WTC11 (cell line): ENCODE data around the gene LBHD2. TPM values are rescaled to one million over a fixed set of nuclear protein-coding genes. Genes with fewer than 3 reads are reported as not detected.

ENCODE experiments used
- ATAC-seq: fragments of 200-7000 bp; cut with Tn5 transposase; 2 replicates; pipeline ENCODE4 v1.10.0; 2021; ENCODE audit warnings: mild to moderate bottlenecking, moderate library complexity
- CTCF ChIA-PET: fragments of 300-600 bp; sonication (Branson Sonifier 250); formaldehyde crosslinking; loops from one replicate; lab custom pipeline; 2021; ENCODE audit warnings: antibody characterized with exemption; lab: Charles Lee
- POLR2A ChIA-PET: fragments of 350-600 bp; sonication (Branson Sonifier 250); formaldehyde crosslinking; loops from one replicate; lab custom pipeline; 2021; ENCODE audit warnings: antibody characterized with exemption; lab: Charles Lee
- DNase-seq: peaks from one replicate; pipeline ENCODE4 v3.0.0; 2021; ENCODE audit warnings: low spot score
- H3K27ac Mint-ChIP-seq: 2 replicates; pipeline ENCODE4 v1.8.0; 2021; ENCODE audit warnings: mixed read lengths
- H3K27me3 Mint-ChIP-seq: 2 replicates; pipeline ENCODE4 v1.8.0; 2021; ENCODE audit warnings: low read depth, mild to moderate bottlenecking, moderate library complexity, mixed read lengths
- H3K36me3 Mint-ChIP-seq: 2 replicates; pipeline ENCODE4 v1.8.0; 2021; ENCODE audit warnings: mixed read lengths
- H3K4me1 Mint-ChIP-seq: 2 replicates; pipeline ENCODE4 v1.8.0; 2022; ENCODE audit warnings: mixed read lengths
- H3K4me3 Mint-ChIP-seq: 2 replicates; pipeline ENCODE4 v1.8.0; 2021; ENCODE audit warnings: mild to moderate bottlenecking, moderate library complexity, mixed read lengths
- H3K9me3 Mint-ChIP-seq: 2 replicates; pipeline ENCODE4 v1.8.0; 2021; ENCODE audit warnings: mixed read lengths
- ELF4 ChIP-seq: sonication (generic); formaldehyde crosslinking; IDR thresholded peaks from 2 replicates; pipeline ENCODE4 v1.8.1; 2022; ENCODE audit warnings: low read depth, mild to moderate bottlenecking, moderate library complexity, missing genetic modification reagents
- ETV6 ChIP-seq: sonication (generic); formaldehyde crosslinking; IDR thresholded peaks from 2 replicates; pipeline ENCODE4 v1.8.1; 2022; ENCODE audit warnings: mild to moderate bottlenecking, missing genetic modification reagents
- FOXP1 ChIP-seq: sonication (generic); formaldehyde crosslinking; IDR thresholded peaks from 2 replicates; pipeline ENCODE4 v1.8.0; 2022; ENCODE audit warnings: missing genetic modification reagents, mild to moderate bottlenecking, moderate library complexity, borderline replicate concordance
- JUN ChIP-seq: sonication (generic); formaldehyde crosslinking; IDR thresholded peaks from 2 replicates; pipeline ENCODE4 v1.8.0; 2023; ENCODE audit warnings: mild to moderate bottlenecking, missing genetic modification reagents
- NFE2L1 ChIP-seq: sonication (generic); formaldehyde crosslinking; IDR thresholded peaks from 2 replicates; pipeline ENCODE4 v1.8.1; 2023; ENCODE audit warnings: missing genetic modification reagents
- NR1H2 ChIP-seq: sonication (generic); formaldehyde crosslinking; IDR thresholded peaks from 2 replicates; pipeline ENCODE4 v1.9.0; 2021; ENCODE audit warnings: mild to moderate bottlenecking, moderate library complexity, missing genetic modification reagents
- NR3C1 ChIP-seq: sonication (generic); formaldehyde crosslinking; conservative IDR thresholded peaks from 2 replicates; pipeline ENCODE4 v1.8.1; 2023; ENCODE audit warnings: low read depth, mild to moderate bottlenecking, missing genetic modification reagents
- SMAD3 ChIP-seq: sonication (generic); formaldehyde crosslinking; IDR thresholded peaks from 2 replicates; pipeline ENCODE4 v1.8.0; 2022; ENCODE audit warnings: missing genetic modification reagents, mild to moderate bottlenecking, borderline replicate concordance
- SP1 ChIP-seq: sonication (generic); formaldehyde crosslinking; conservative IDR thresholded peaks from 2 replicates; pipeline ENCODE4 v1.8.1; 2022; ENCODE audit warnings: missing genetic modification reagents
- TCF7 ChIP-seq: sonication (generic); formaldehyde crosslinking; IDR thresholded peaks from 2 replicates; pipeline ENCODE4 v1.8.0; 2022; ENCODE audit warnings: mild to moderate bottlenecking, low read depth, missing genetic modification reagents, moderate library complexity
- TEAD1 ChIP-seq: sonication (generic); formaldehyde crosslinking; IDR thresholded peaks from 2 replicates; pipeline ENCODE4 v1.8.0; 2022; ENCODE audit warnings: mild to moderate bottlenecking, missing genetic modification reagents
- TP53 ChIP-seq: sonication (generic); formaldehyde crosslinking; IDR thresholded peaks from 2 replicates; pipeline ENCODE4 v1.8.1; 2023; ENCODE audit warnings: mild to moderate bottlenecking, missing genetic modification reagents
- ZBTB21 ChIP-seq: sonication (generic); formaldehyde crosslinking; IDR thresholded peaks from 2 replicates; pipeline ENCODE4 v1.8.1; 2023; ENCODE audit warnings: mild to moderate bottlenecking, missing genetic modification reagents, borderline replicate concordance
- ZNF219 ChIP-seq: sonication (generic); formaldehyde crosslinking; IDR thresholded peaks from 2 replicates; pipeline ENCODE4 v1.8.0; 2023; ENCODE audit warnings: missing genetic modification reagents, mild to moderate bottlenecking, borderline replicate concordance
- ZNF317 ChIP-seq: sonication (generic); formaldehyde crosslinking; IDR thresholded peaks from 2 replicates; pipeline ENCODE4 v1.8.1; 2023; ENCODE audit warnings: low read depth, mild to moderate bottlenecking, moderate library complexity, missing genetic modification reagents, borderline replicate concordance
- ZNF416 ChIP-seq: fragments of 250-450 bp; sonication (Bioruptor Pico); IDR thresholded peaks from 2 replicates; pipeline ENCODE4 v1.9.0; 2021; ENCODE audit warnings: mild to moderate bottlenecking, inconsistent platforms
- ZNF423 ChIP-seq: fragments of 250-450 bp; sonication (Bioruptor Pico); IDR thresholded peaks from 2 replicates; pipeline ENCODE4 v2.1.2; 2022; ENCODE audit warnings: mild to moderate bottlenecking, moderate library complexity
- total RNA-seq: library from RNA; stranded (reverse); gene quantifications from 3 replicates; pipeline ENCODE4 v1.2.3, GENCODE V29; 2021
- TF ChIP-seq, protein P1 (sequence below): sonication (generic); formaldehyde crosslinking; IDR thresholded peaks from 2 replicates; pipeline ENCODE4 v1.8.0; 2022; ENCODE audit warnings: missing genetic modification reagents
- TF ChIP-seq, protein P2 (sequence below): sonication (generic); formaldehyde crosslinking; IDR thresholded peaks from 2 replicates; pipeline ENCODE4 v1.8.0; 2022; ENCODE audit warnings: mild to moderate bottlenecking, missing genetic modification reagents
- TF ChIP-seq, protein P3 (sequence below): sonication (generic); formaldehyde crosslinking; IDR thresholded peaks from 2 replicates; pipeline ENCODE4 v1.8.1; 2023; ENCODE audit warnings: mild to moderate bottlenecking, missing genetic modification reagents
- TF ChIP-seq, protein P4 (sequence below): sonication (generic); formaldehyde crosslinking; IDR thresholded peaks from 2 replicates; pipeline ENCODE4 v1.8.1; 2023; ENCODE audit warnings: mild to moderate bottlenecking, missing genetic modification reagents
- TF ChIP-seq, protein P5 (sequence below): sonication (generic); formaldehyde crosslinking; IDR thresholded peaks from 2 replicates; pipeline ENCODE4 v1.8.0; 2022; ENCODE audit warnings: mild to moderate bottlenecking, missing genetic modification reagents
- TF ChIP-seq, protein P6 (sequence below): sonication (generic); formaldehyde crosslinking; IDR thresholded peaks from 2 replicates; pipeline ENCODE4 v1.8.0; 2022; ENCODE audit warnings: mild to moderate bottlenecking, missing genetic modification reagents

Gene LBHD2
- total RNA-seq, 1 experiment from 2014 or later: not detected

DNA sequence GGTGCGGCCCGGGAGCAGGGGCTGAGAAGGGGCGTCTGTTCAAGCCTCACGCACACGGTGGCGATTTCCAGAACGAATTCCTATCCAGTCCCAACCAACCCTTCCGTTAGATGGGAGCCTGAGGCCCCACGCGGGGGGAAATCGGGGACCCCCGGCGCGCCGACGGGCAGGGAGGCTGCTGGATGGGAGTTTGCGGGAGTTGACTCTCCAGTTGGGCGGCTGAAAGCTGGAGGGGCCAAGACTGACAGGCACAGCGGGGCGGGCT, 20.3 kb downstream of the LBHD2 start:
- Mint-ChIP-seq H3K4me3 (no peak overlapping the region), H3K36me3 (no peaks in the 10 kb centered on the region), H3K27ac (no peak overlapping the region), H3K4me1 (peaks cover 24% of the 10 kb centered on the region), H3K27me3 (peaks cover 54% of the 10 kb centered on the region), H3K9me3 (no peaks in the 10 kb centered on the region)
- DNase-seq (no peak), ATAC-seq (no peak)
- CTCF ChIA-PET: interaction anchor here (0.5 to 6.3 kb wide), 74 partner anchors 9 to 441 kb away, joined by 3 to 199 read pairs (median 5); partner anchors contain the start of genes CDC42BPB, CKB, EIF5 and EXOC3L4
- POLR2A ChIA-PET: interaction anchor here (1.5 kb wide), 1 partner anchor 82 kb away, joined by 4 read pairs; no protein-coding TSS in a partner anchor
- TF ChIP-seq ZBTB21 (no peak), TCF7 (0 out of 2 replicates have a peak, but pooled peaks have one; percentile 7), TP53 (CRISPR knock-in tag) (no peak)

DNA sequence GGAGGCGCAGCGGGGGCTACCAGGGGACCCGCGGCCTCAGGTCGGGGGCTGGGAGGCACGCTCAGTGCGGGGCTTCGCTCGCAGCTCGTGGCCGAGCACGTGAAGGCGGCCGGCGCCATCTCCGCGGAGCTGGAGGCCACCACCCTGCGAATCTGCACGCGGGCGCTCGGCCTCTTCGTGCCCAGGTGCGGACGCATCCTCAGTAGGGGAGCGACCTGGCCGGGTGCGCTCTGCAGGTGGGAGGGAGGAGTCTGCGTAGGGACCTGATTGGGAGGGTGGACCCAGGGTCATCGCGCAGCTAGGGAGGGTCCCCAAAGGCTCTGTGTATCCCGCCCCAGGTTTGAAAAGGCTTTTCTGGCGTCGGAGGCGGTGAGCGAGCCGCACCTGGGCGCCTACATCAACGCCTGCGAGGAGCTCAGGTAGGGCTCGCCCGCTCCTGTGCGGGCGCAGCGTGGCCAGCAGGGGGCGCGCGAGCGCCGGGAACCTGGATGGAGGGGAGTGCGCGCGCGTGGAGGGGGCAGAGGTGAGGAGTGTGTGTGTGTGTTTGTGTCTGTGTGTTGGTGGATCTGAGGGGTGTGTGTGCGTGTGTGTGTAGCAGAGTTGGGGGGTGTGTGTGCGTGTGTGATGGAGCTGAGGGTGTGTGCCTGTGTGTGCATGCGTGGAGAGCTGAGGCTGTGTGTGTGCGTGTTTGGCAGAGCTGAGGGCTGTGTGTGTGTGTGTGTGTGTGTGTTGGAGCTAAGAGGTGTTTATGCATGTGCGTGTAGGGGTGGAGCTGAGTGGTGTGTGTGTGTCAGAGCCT, 20.8 kb downstream of the LBHD2 start:
- ChIA-PET POLR2A (interaction anchor here (1.5 kb wide), 1 partner anchor 81 kb away, joined by 4 read pairs; no protein-coding TSS in a partner anchor), CTCF (interaction anchor here (0.5 to 6.3 kb wide), 75 partner anchors 8 to 442 kb away, joined by 3 to 199 read pairs (median 5); partner anchors contain the start of genes CDC42BPB, CKB, EIF5 and EXOC3L4)
- no peaks in the 10 kb centered on the region for H3K9me3 Mint-ChIP-seq
- peaks cover 26% of the 10 kb centered on the region for H3K4me1 Mint-ChIP-seq
- no peaks in the 10 kb centered on the region for H3K36me3 Mint-ChIP-seq
- H3K27ac Mint-ChIP-seq: no peak overlapping the region
- peak overlapping the region; percentile 30 for H3K4me3 Mint-ChIP-seq
- DNase-seq (peak; percentile 85), ATAC-seq (peak; percentile 75)
- peaks cover 54% of the 10 kb centered on the region for H3K27me3 Mint-ChIP-seq
- TF ChIP-seq, protein P1, sequence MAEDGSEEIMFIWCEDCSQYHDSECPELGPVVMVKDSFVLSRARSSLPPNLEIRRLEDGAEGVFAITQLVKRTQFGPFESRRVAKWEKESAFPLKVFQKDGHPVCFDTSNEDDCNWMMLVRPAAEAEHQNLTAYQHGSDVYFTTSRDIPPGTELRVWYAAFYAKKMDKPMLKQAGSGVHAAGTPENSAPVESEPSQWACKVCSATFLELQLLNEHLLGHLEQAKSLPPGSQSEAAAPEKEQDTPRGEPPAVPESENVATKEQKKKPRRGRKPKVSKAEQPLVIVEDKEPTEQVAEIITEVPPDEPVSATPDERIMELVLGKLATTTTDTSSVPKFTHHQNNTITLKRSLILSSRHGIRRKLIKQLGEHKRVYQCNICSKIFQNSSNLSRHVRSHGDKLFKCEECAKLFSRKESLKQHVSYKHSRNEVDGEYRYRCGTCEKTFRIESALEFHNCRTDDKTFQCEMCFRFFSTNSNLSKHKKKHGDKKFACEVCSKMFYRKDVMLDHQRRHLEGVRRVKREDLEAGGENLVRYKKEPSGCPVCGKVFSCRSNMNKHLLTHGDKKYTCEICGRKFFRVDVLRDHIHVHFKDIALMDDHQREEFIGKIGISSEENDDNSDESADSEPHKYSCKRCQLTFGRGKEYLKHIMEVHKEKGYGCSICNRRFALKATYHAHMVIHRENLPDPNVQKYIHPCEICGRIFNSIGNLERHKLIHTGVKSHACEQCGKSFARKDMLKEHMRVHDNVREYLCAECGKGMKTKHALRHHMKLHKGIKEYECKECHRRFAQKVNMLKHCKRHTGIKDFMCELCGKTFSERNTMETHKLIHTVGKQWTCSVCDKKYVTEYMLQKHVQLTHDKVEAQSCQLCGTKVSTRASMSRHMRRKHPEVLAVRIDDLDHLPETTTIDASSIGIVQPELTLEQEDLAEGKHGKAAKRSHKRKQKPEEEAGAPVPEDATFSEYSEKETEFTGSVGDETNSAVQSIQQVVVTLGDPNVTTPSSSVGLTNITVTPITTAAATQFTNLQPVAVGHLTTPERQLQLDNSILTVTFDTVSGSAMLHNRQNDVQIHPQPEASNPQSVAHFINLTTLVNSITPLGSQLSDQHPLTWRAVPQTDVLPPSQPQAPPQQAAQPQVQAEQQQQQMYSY: peak; percentile 44; the same call in 1 of the 2 replicates
- TF ChIP-seq, protein P2, sequence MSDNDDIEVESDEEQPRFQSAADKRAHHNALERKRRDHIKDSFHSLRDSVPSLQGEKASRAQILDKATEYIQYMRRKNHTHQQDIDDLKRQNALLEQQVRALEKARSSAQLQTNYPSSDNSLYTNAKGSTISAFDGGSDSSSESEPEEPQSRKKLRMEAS: peak; percentile 97
- TF ChIP-seq JUN (CRISPR knock-in tag) (no peak), SMAD3 (CRISPR knock-in tag) (no peak), NR3C1 (no peak), ZNF317 (no peak), NFE2L1 (CRISPR knock-in tag) (0 out of 2 replicates have a peak, but pooled peaks have one; percentile 18), SP1 (CRISPR knock-in tag) (no peak), TEAD1 (CRISPR knock-in tag) (peak; percentile 49; the same call in 1 of the 2 replicates), ZBTB21 (no peak; the same call in 1 of the 2 replicates), FOXP1 (CRISPR knock-in tag) (peak; percentile 97), NR1H2 (0 out of 2 replicates have a peak, but pooled peaks have one; percentile 37), ZNF423 (CRISPR knock-in tag) (no peak; the same call in 1 of the 2 replicates), ZNF219 (CRISPR knock-in tag) (peak; percentile 55; the same call in 1 of the 2 replicates), ZNF416 (CRISPR knock-in tag) (no peak), ELF4 (CRISPR knock-in tag) (no peak), ETV6 (CRISPR knock-in tag) (no peak)
- TF ChIP-seq, protein P3, sequence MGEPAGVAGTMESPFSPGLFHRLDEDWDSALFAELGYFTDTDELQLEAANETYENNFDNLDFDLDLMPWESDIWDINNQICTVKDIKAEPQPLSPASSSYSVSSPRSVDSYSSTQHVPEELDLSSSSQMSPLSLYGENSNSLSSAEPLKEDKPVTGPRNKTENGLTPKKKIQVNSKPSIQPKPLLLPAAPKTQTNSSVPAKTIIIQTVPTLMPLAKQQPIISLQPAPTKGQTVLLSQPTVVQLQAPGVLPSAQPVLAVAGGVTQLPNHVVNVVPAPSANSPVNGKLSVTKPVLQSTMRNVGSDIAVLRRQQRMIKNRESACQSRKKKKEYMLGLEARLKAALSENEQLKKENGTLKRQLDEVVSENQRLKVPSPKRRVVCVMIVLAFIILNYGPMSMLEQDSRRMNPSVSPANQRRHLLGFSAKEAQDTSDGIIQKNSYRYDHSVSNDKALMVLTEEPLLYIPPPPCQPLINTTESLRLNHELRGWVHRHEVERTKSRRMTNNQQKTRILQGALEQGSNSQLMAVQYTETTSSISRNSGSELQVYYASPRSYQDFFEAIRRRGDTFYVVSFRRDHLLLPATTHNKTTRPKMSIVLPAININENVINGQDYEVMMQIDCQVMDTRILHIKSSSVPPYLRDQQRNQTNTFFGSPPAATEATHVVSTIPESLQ: no peak
- TF ChIP-seq, protein P4, sequence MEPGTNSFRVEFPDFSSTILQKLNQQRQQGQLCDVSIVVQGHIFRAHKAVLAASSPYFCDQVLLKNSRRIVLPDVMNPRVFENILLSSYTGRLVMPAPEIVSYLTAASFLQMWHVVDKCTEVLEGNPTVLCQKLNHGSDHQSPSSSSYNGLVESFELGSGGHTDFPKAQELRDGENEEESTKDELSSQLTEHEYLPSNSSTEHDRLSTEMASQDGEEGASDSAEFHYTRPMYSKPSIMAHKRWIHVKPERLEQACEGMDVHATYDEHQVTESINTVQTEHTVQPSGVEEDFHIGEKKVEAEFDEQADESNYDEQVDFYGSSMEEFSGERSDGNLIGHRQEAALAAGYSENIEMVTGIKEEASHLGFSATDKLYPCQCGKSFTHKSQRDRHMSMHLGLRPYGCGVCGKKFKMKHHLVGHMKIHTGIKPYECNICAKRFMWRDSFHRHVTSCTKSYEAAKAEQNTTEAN: peak; percentile 91
- TF ChIP-seq, protein P5, sequence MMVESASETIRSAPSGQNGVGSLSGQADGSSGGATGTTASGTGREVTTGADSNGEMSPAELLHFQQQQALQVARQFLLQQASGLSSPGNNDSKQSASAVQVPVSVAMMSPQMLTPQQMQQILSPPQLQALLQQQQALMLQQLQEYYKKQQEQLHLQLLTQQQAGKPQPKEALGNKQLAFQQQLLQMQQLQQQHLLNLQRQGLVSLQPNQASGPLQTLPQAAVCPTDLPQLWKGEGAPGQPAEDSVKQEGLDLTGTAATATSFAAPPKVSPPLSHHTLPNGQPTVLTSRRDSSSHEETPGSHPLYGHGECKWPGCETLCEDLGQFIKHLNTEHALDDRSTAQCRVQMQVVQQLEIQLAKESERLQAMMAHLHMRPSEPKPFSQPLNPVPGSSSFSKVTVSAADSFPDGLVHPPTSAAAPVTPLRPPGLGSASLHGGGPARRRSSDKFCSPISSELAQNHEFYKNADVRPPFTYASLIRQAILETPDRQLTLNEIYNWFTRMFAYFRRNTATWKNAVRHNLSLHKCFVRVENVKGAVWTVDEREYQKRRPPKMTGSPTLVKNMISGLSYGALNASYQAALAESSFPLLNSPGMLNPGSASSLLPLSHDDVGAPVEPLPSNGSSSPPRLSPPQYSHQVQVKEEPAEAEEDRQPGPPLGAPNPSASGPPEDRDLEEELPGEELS (CRISPR knock-in tag): peak; percentile 80; the same call in 1 of the 2 replicates
- TF ChIP-seq, protein P6, sequence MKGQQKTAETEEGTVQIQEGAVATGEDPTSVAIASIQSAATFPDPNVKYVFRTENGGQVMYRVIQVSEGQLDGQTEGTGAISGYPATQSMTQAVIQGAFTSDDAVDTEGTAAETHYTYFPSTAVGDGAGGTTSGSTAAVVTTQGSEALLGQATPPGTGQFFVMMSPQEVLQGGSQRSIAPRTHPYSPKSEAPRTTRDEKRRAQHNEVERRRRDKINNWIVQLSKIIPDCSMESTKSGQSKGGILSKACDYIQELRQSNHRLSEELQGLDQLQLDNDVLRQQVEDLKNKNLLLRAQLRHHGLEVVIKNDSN (CRISPR knock-in tag): peak; percentile 61
